HUES64 (cell line): ENCODE results near the gene FXYD5.
"Not testable (repeated sequence)": the region's sequence is repeated elsewhere in the genome, so short reads cannot be mapped to it uniquely, and the experiment has no call there.

Source experiments
- H3K27ac ChIP-seq: 2 replicates; pipeline ENCODE4 v1.7.0; 2013; ENCODE audit warnings: low read depth, low read length, inconsistent platforms
- H3K27me3 ChIP-seq: 2 replicates; pipeline ENCODE4 v1.6.1; 2013; ENCODE audit warnings: mild to moderate bottlenecking, low read length; ENCODE audit not compliant: insufficient read depth
- H3K36me3 ChIP-seq: 2 replicates; pipeline ENCODE4 v1.6.1; 2013; ENCODE audit warnings: mild to moderate bottlenecking, low read length; ENCODE audit not compliant: insufficient read depth
- H3K4me1 ChIP-seq: 2 replicates; pipeline ENCODE4 v1.6.1; 2013; ENCODE audit warnings: mild to moderate bottlenecking, low read length, moderate library complexity; ENCODE audit not compliant: insufficient read depth
- H3K4me3 ChIP-seq: 2 replicates; pipeline ENCODE4 v1.5.1; 2013; ENCODE audit warnings: mild to moderate bottlenecking, low read length, moderate library complexity
- H3K9ac ChIP-seq: 2 replicates; pipeline ENCODE4 v1.6.1; 2013; ENCODE audit warnings: mild to moderate bottlenecking, low read depth, low read length
- H3K9me3 ChIP-seq: 2 replicates; pipeline ENCODE4 v1.6.1; 2013; ENCODE audit warnings: low read depth, low read length; ENCODE audit not compliant: insufficient read depth
- WGBS: fragments of 150-250, 120-280 bp; methylation state at CpG from one replicate; pipeline ENCODE4 v1.1.7; 2013; ENCODE audit warnings: missing lambda C conversion rate; 5-methylcytosine and 5-hydroxymethylcytosine counted together

FXYD5 gene

DNA sequence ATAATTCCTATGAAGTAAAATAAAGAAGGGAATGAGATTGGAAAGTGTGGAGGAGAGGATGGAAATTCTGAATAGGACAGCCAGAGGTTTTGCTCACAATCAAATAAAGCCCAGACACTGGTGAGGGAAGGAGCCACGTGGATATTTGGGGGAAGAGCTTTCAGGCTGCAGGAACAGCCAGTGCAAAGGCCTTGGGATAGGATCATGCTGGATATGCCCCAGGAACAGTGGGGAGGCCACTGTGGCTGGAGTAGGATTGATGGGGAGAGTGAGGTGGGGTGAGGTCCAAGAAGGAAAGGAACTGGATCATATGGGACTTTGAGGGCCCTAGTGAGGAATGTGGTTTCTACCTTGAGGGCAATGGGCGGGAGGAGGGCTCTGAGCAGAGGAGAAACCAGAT, 4.1 kb upstream of the FXYD5 start:
- Histone ChIP-seq H3K9ac (no peak overlapping the region), H3K36me3 (no peaks in the 10 kb centered on the region), H3K4me3 (no peak overlapping the region), H3K27me3 (peaks cover 19% of the 10 kb centered on the region; the same call in 1 of the 2 replicates), H3K4me1 (peaks cover 20% of the 10 kb centered on the region), H3K27ac (no peak overlapping the region), H3K9me3 (no peaks in the 10 kb centered on the region)
- WGBS = 69% methylated on average over 2 of the region's 2 CpGs

DNA sequence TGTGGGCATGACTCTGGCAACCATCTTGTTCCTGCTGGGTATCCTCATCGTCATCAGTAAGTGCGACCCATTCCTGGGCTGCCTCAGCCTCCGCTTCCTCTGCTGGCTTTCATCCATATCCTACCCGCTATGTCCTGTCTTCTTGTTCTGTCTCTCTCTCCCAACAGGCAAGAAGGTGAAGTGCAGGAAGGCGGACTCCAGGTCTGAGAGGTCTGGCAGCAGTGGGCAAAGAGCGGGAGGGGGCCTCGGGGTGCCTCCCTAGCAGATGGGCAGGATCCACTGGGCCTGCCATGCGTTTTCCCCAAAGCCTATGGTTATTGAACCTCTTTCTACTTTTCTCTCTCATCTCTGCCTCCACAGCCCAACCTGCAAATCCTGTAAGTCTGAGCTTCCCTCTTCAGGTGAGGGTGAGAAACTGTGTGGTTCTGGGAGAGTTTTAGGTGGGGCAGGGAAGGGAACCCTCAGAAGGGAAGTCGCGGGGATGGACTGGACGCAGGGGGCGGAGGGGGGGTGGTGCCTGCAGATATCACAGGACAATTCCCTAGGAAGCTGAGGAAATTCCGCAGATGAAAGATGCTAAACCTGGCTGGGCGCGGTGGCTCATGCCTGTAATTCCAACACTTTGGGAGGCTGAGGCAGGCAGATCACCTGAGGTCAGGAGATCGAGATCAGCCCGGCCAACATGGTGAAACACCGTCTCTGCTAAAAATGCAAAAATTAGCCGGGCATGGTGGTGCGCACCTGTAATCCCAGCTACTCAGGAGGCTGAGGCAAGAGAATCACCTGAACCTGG, 3.1 kb upstream of the FXYD5 start:
- peak overlapping the region; percentile 37; the same call in 1 of the 2 replicates for H3K27ac ChIP-seq
- H3K4me3 ChIP-seq = no peak overlapping the region
- 82% methylated on average over 20 of the region's 20 CpGs for WGBS
- no peaks in the 10 kb centered on the region for H3K9me3 ChIP-seq
- peaks cover 19% of the 10 kb centered on the region; the same call in 1 of the 2 replicates for H3K27me3 ChIP-seq
- H3K9ac ChIP-seq = no peak overlapping the region
- H3K4me1 ChIP-seq = peaks cover 26% of the 10 kb centered on the region
- no peaks in the 10 kb centered on the region for H3K36me3 ChIP-seq

DNA sequence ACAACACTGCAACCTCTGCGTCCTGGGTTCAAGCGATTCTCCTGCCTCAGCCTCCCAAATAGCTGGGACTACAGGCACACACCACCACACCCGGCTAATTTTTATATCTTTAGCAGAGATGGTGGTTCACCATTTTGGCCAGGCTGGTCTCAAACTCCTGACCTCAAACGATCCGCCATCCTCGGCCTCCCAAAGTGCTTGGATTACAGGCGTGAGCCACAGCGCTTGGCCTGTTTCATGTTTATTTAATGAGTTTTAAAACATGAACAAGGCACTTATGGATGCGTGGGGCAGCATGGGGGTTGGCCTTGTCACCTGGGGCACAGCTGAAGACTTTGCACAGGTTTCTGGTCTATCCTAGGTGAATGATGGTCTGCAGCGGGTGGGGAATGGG, 1.4 kb upstream of the FXYD5 start:
- Histone ChIP-seq H3K27me3 (peaks cover 19% of the 10 kb centered on the region; the same call in 1 of the 2 replicates), H3K36me3 (peaks cover 11% of the 10 kb centered on the region), H3K4me1 (peaks cover 26% of the 10 kb centered on the region)
- H3K4me3 ChIP-seq, H3K9ac ChIP-seq, H3K9me3 ChIP-seq, H3K27ac ChIP-seq: not testable (repeated sequence)
- 85% methylated on average over 10 of the region's 10 CpGs for WGBS

DNA sequence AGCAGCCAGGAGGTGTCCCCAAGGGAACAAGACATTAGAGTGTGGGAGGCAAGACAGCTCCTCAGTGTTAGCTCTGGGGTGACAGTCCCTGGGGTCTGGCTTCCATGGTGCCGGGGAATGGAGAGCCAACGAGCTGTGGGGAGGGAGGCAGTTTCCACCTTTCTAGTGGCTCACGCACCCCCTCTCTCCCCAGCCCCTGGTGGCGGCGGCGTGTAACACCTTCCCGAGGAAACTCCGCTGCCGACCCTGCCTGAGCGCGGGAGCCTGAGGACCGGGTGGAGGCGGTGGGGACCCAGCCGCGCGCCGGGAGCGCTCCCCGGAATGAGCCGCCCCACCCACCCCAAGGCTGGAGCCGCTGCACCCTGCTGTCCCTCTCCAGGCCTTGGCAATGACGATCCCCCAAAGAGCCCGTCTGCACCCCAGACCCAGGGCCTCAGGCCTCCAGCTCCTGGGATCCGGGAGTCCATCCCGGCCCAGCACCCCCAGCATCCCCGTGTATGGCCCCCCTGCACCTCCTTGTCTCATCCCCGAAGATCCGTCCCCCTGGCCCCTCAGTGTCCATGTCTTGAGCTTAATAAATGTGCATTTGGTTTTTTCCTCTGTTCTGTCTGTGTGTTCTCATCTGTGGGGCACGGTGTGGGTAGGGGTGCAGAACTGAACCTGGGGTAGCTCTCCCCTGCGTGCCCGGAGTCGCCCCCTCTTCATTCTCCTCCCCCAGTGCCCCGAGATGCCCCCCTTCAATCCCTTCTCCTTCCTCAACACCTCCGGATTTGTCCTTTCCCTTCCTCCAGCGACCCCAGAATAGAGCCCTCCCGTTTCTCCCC, 622 bp upstream of the FXYD5 start:
- peaks cover 19% of the 10 kb centered on the region for H3K36me3 ChIP-seq
- H3K27me3 ChIP-seq = peaks cover 19% of the 10 kb centered on the region; the same call in 1 of the 2 replicates
- no peak overlapping the region for H3K27ac ChIP-seq
- H3K4me1 ChIP-seq = peaks cover 26% of the 10 kb centered on the region
- H3K9me3 ChIP-seq = no peaks in the 10 kb centered on the region
- H3K9ac ChIP-seq = no peak overlapping the region
- H3K4me3 ChIP-seq = peak overlapping the region; percentile 80
- 1% methylated on average over 34 of the region's 36 CpGs for WGBS

GRCh38 chr19:35155441-35155840, 906 bp downstream of the FXYD5 start:
- Histone ChIP-seq H3K4me3 (peak overlapping the region; percentile 80), H3K27me3 (peaks cover 19% of the 10 kb centered on the region; the same call in 1 of the 2 replicates), H3K4me1 (peaks cover 24% of the 10 kb centered on the region), H3K9me3 (no peaks in the 10 kb centered on the region), H3K9ac (peak overlapping the region; percentile 82), H3K36me3 (peaks cover 33% of the 10 kb centered on the region), H3K27ac (peak overlapping the region; percentile 58; the same call in 1 of the 2 replicates)
- 17% methylated on average over 17 of the region's 17 CpGs for WGBS

DNA sequence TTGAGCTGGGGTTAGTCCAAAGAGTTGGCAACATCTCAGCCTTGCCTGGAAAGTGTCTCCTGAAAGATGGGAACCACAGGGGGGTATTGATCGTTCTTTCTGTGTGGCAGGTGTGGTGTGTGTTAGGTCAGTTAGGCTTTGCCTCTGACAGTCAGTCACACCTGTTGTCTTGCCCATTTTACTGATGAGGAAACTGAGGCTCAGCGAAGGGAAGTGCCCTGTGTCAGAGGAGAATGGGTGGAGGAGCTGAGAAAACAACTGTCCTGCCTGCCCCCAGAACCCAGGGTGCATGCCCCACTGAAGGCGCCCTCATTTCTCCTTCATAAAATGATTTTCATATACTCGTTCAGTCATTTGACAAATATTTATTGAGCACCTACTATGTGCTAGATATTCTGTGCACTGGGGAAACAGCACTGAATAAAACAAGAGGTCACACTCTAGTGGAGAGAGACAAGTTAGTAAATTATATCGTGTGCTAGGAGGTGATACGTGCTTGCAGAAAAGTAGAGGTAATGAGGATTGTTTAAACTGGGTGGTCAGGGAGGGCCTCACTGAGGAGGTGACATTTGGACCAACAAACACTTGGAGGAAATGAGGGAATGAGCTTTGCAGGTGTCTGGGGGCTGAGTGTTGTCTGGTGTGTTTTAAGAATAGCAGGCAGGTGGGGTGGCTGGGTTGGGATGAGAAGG, 1.6 kb downstream of the FXYD5 start:
- peaks cover 40% of the 10 kb centered on the region for H3K36me3 ChIP-seq
- H3K9me3 ChIP-seq = no peaks in the 10 kb centered on the region
- no peak overlapping the region for H3K27ac ChIP-seq
- H3K9ac ChIP-seq = no peak overlapping the region
- peaks cover 19% of the 10 kb centered on the region for H3K4me1 ChIP-seq
- 91% methylated on average over 6 of the region's 6 CpGs for WGBS
- peaks cover 19% of the 10 kb centered on the region; the same call in 1 of the 2 replicates for H3K27me3 ChIP-seq
- H3K4me3 ChIP-seq = peak overlapping the region; percentile 80

- peaks cover 15% of the 10 kb centered on the region for H3K4me1 ChIP-seq
- no peak overlapping the region for H3K9ac ChIP-seq
- H3K27ac ChIP-seq = no peak overlapping the region
These were observed 2.1 kb downstream of the FXYD5 start for GRCh38 chr19:35156673-35157014.

DNA sequence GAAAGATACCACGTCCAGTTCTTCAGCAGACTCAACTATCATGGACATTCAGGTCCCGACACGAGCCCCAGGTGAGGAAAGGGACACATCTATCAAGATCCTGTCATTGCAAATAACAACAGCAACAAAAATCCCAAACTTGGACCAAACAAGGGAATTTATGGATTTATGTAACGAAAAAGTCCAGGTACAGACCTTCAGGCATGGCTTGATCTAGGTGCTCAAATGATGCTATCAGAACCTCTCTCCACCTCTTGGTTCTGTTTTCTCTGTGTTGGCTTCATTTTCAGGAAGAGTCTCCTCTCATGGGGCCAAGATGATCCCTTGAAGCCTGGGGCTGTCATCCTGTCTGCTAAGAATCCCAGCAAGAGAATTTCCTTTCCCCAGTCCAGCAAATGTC, 2.9 kb downstream of the FXYD5 start:
- no peak overlapping the region for H3K4me3 ChIP-seq
- H3K27me3 ChIP-seq = peaks cover 19% of the 10 kb centered on the region; the same call in 1 of the 2 replicates
- H3K9ac ChIP-seq = no peak overlapping the region
- WGBS = over 99% methylated on average over 4 of the region's 4 CpGs
- H3K9me3 ChIP-seq = no peaks in the 10 kb centered on the region
- H3K36me3 ChIP-seq = peaks cover 53% of the 10 kb centered on the region
- peaks cover 15% of the 10 kb centered on the region for H3K4me1 ChIP-seq
- H3K27ac ChIP-seq = no peak overlapping the region

More at GRCh38 chr19:35156673-35157014, 2.1 kb downstream of the FXYD5 start:
- peaks cover 19% of the 10 kb centered on the region; the same call in 1 of the 2 replicates for H3K27me3 ChIP-seq
- H3K9me3 ChIP-seq = no peaks in the 10 kb centered on the region
- H3K36me3 ChIP-seq = peaks cover 45% of the 10 kb centered on the region
- 82% methylated on average over 7 of the region's 7 CpGs for WGBS
- H3K4me3 ChIP-seq = no peak overlapping the region

DNA sequence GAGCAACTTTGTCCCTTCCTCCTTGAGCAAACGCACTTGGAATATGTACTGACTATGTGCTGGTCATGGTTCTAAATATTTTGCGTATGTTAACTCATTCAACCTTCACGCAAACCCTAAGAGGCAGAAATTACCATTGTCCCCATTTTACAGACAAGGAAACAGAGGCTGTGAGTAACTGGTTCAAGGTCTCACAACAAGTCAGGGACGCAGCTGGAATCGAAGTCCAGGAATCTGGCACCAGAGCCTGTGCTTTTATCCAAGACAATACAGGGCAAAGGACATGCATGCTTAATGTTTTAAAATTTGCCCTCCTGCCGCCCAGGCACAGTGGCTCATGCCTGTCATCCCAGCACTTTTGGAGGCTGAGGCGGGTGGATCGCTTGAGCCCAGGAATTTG, 5.1 kb downstream of the FXYD5 start:
- WGBS = 93% methylated on average over 8 of the region's 8 CpGs
- H3K4me1 ChIP-seq = peaks cover 7% of the 10 kb centered on the region; the same call in 1 of the 2 replicates
- no peak overlapping the region for H3K27ac ChIP-seq

GRCh38 chr19:35160629-35161433, 6.3 kb downstream of the FXYD5 start:
- peaks cover 3% of the 10 kb centered on the region; the same call in 1 of the 2 replicates for H3K4me1 ChIP-seq
- H3K9me3 ChIP-seq = peaks cover 6% of the 10 kb centered on the region; the same call in 1 of the 2 replicates
- no peak overlapping the region for H3K4me3 ChIP-seq
- H3K9ac ChIP-seq = no peak overlapping the region
- no peaks in the 10 kb centered on the region for H3K27me3 ChIP-seq
- peaks cover 87% of the 10 kb centered on the region for H3K36me3 ChIP-seq
- H3K27ac ChIP-seq = no peak overlapping the region
- 95% methylated on average over 9 of the region's 9 CpGs for WGBS

More for the DNA sequence above, 5.1 kb downstream of the FXYD5 start:
- Histone ChIP-seq H3K27me3 (peaks cover 5% of the 10 kb centered on the region; the same call in 1 of the 2 replicates), H3K9ac (no peak overlapping the region), H3K9me3 (peaks cover 6% of the 10 kb centered on the region; the same call in 1 of the 2 replicates), H3K36me3 (peaks cover 75% of the 10 kb centered on the region), H3K4me3 (no peak overlapping the region)
